ENCODE measurements around the gene RAPGEF4.

The RAPGEF4 gene

GRCh38 chr2:172833898-172834297, 98.3 kb downstream of the RAPGEF4 start:
- no peak for DNase-seq

DNA sequence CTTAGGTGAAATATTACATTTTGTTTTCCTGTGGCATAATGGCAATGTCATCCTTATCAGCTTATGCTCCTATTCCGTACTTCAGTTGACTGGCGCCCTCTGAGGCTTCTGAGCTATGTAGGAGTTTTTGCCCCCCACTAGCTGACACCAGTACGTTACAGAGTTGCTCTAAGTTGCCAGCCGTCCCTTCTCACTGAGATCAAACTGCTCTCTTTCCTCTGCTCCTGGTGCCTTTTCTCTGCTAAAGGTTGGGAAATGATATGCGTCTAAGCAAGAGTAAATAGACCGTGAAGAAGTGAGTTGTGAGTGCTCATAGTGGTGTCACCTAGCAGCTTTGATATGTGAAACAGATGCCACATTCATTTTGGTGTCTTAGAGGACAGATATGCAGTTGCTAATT, 99.2 kb downstream of the RAPGEF4 start:
- DNase-seq = no peak

DNA sequence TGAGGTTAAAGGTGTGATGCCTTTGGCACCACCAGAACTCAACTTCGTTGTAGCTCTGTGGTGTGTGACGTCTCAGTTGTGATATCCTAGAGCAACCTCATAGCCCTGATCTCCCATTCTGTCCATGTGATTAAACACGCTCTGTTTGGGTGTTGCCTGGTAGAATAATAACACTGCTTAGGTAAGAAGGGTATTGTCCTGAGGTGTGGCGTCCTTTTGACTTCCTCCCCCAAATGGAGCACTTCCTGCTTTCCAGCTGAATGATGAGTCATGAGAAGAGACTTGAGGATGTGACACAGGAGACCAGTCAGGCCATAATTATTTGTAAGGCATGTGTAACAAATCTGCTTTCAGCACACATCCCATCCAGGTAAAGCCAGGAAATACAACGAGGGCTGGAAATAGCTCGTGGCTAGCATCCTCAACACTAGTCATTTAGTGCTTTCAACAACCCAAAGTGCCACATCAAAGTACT, 100.7 kb downstream of the RAPGEF4 start:
- DNase-seq = no peak

DNA sequence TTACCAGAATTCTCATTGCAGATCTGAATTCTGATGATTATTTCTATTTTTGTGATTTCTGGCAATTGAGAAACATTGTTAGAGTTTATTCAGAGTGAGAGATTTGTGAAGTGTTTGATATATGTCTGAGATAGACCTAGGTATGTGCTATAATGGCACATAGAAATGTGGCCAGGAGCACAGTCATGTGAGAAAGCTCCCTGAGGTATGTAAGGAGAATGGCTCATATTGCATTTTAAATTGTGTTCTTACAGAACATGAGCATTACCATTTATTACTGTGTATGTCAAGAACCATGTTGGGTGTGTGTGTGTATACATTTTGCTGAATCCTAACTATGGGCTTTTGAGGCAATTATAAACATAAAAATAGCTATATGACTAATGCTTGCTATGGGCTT, 101.2 kb downstream of the RAPGEF4 start:
- DNase-seq = no peak

DNA sequence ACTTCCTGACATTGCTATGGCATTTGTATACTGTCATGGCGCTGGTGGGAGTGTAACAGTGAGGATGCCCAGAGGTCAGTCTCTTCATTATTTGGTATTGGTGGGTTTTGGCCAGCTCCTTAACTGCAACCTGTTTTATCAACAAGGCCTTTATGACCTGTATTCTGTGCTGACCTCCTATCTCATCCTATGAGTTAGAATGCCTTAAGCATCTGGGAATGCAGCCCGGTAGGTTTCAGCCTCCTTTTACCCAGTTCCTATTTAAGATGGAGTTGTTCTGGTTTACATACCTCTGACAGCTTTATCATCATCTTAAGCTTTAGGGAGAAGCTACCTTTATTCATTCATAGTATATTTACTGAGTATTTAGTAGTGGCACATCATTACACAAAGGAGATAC, 103.8 kb downstream of the RAPGEF4 start:
- no peak for DNase-seq

DNA sequence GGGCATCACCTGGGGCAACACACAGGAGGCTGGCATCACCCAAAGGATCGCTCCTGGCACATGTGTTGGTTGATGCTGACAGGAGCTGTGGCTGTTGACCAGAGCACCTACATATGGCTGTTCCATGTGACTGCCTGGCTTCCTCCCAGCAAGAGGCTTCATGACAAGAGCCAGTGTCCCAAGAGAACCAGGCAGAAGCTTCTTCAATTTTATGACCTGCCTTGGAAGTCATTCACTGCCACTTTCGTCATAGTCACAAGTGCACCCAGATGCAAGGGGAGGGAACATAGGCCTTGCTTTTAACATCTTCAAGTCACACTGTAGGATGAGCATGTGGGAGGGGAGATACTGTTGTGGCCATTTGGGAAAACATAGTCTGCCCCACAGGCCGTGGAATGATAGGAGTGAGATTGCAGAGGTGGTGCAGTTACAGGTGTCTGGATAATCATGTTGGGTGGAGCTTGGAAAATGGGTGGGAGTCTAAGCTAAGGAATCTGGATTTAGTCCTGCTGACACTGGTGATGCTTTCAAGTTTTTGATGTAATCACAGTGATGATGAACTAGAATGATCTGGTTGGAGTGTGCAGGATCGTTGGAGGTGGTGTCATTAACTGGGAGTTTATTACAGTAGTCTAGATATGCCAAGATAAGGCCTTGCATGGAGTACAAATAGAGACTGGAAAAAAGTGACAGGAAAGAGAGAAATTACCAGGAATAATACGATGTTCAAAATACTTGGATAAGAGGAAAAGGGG, 107.0 kb downstream of the RAPGEF4 start:
- DNase-seq = no peak

DNA sequence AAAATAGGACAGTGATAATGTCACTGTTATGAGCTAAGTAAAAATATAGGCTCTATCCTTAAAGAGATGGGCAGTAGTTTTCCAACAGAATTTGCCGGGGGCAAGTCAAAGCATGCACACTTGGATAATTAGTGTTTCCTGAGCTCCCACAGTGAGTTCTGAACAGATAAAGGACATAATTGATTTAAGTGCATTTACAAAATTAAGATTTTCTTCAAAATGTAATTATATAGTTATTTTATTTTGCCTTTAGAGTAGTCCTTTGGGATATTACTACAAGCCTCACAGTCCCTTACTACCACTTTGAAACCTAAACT, 107.6 kb downstream of the RAPGEF4 start:
- DNase-seq = no peak

DNA sequence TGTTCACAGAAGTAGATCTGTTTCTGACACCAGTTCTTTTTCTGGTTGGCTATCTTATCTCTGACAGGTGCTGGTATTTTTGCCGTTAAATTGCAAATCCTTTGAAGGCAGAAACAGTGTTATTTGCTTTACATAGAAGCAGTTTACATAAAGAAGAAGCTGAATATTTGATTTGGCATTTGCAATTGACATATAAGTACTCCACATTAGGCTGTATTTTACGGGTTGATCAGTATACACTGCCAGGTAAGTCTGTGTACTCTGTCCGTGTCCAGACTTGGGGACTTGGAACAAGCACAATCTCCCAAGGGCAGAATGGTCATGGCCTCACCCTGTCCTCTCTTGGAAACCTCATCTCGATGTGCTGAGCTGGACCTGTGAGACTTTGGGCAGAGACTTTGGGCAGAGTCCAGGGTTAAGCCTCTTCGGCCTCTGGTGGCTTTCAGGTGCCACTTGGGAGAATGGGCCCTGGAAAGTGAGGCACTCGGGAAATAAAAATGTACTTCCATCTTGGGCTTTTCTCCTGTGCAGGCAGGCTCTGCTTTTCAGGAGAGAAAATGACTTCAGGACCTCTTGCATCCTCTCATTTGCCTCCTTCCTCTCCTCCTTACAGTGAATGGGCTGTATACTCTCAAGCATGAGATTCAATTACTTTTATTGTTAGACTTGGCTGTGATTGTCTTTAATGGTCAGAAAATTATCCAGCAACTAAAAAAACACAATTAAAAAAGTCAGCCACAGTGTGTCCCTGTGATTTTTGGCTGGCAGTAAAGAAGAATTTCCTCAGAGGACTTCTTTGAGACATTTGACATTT, 108.5 kb downstream of the RAPGEF4 start:
- no peak for DNase-seq

GRCh38 chr2:172845028-172845630, 109.5 kb downstream of the RAPGEF4 start:
- DNase-seq = no peak

DNA sequence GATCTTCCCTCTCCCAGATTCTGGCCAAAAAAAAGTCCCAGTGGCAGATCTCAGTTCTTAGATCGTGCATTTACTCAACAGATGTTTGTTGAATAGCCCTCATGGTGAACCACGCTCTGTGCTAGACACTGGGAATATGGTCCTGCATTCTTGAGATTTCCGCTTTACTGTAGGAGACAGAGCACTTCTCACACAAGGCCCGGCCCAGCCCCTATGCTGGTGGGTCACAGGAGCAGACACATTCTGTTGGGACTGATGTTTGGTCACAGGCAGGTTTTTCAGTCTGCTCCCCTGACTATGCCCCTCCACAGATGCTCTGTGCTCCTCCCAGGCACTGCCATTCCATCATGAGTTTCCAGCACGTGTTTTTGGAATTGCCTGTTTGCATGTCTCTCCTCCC, 110.9 kb downstream of the RAPGEF4 start:
- DNase-seq = no peak

- no peak for DNase-seq
These were observed 111.5 kb downstream of the RAPGEF4 start for GRCh38 chr2:172847188-172847587.

DNA sequence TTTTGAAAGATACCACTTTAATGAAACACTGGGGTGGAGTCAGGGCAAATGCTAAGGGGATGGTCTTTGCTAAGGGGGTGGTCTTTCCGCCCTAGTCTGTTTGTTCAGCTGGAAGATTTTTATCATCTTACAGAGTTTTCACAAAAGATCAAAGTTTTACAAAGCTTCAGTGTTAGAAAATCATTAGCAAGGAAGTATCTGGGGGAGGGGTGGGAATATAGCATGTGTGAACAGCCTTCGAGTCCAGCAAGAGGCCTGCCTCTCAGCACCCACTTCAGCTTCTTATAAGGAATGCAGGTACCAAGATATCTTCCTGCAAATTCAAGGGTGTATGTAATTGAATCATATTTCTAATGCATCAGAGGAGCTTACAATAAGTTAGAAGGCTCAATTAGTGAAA, 112.9 kb downstream of the RAPGEF4 start:
- DNase-seq = no peak

- no peak for DNase-seq
These were observed 114.0 kb downstream of the RAPGEF4 start for GRCh38 chr2:172849519-172850217.

- no peak for DNase-seq
These were observed 119.9 kb downstream of the RAPGEF4 start for GRCh38 chr2:172855588-172855987.

- no peak for DNase-seq
These were observed 121.0 kb downstream of the RAPGEF4 start for GRCh38 chr2:172856606-172857005.

DNA sequence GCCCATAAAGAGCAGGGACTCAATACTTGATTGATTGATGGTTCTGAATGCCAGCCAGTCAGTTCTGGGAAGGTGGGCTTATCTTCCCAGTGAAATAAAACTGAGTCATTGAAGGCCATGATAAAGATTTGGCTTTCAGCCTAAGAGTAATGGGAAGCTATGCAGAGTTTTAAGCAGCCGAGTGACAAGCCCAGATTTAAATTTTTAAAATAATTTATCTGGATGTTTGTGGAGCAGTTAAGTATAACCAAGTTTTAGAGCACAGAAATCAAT, 122.8 kb downstream of the RAPGEF4 start:
- no peak for DNase-seq

GRCh38 chr2:172859581-172860335, 124.1 kb downstream of the RAPGEF4 start:
- peak; percentile 16 for DNase-seq

- no peak for DNase-seq
These were observed 124.7 kb downstream of the RAPGEF4 start for GRCh38 chr2:172860336-172860707.

DNA sequence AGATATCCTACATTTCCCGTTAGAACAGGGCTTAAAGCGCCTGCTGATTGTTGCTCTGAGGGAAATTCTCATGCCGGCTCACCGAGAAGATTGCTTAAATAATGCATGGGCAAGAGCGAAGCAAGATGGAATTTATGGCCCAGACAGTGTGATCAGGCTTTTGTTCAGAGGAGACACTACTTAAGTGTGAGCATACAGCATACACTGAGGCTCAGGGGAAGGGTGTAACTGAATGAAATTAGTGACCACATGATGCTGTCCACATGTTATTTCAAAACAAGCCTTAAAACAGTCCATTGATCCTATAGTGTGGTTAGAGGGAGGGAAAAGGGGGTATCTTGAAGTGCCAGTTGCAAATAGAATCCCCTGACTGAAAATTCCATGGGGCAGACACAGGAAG, 125.5 kb downstream of the RAPGEF4 start:
- DNase-seq = no peak

- DNase-seq = no peak
These were observed 126.2 kb downstream of the RAPGEF4 start for GRCh38 chr2:172861656-172862476.

GRCh38 chr2:172863341-172863740, 127.7 kb downstream of the RAPGEF4 start:
- DNase-seq = no peak

DNA sequence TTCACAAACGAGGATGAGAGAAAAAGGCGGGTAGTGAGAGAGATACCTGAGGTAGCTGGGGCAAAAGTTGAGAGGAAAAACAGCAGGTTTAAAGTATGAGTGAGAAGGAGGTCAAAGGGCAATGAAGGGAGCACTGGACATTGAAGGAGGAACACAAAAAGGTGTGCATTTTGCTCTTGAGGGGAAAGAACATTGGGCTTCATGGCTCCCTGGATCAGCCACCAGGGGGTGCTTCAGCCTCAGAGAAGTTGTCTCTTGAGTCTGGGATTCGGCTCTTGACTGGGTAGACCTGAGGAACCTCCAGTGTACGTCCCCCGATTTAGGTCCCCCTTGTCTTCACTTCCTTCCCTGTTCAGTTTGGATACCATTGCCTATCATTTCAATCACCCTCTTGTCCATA, 128.5 kb downstream of the RAPGEF4 start:
- DNase-seq = no peak

Data from NCI-H1048 (cell line).